Sigmoid colon (tissue), 7 donors: ENCODE results near the gene NHSL2. TPM values are rescaled to one million over a fixed set of nuclear protein-coding genes. Genes with fewer than 3 reads are reported as not detected.
A peak's percentile ranks its signal among the peaks of the same experiment; 100 is the strongest.

Source experiments
- DNase-seq: peaks from one replicate; pipeline ENCODE4 v3.0.0-alpha.2; 2019
- H3K27ac ChIP-seq, 4 donors: fragments of 200-600 bp; sonication (generic); one replicate each; pipeline ENCODE4 v1.5.1; 2016 to 2019; ENCODE audit warnings: mild to moderate bottlenecking in 1 of 4
- H3K27me3 ChIP-seq, 3 donors: fragments of 200-600 bp; sonication (generic); one replicate each; pipeline ENCODE4 v1.5.1; 2019; ENCODE audit warnings: mild to moderate bottlenecking in 1 of 3
- H3K36me3 ChIP-seq, 4 donors: fragments of 200-600 bp; sonication (generic); one replicate each; pipeline ENCODE4 v1.5.1; 2016 to 2019
- H3K4me1 ChIP-seq, 4 donors: fragments of 200-600 bp; sonication (generic); one replicate each; pipeline ENCODE4 v1.5.1; 2017 to 2019
- H3K4me3 ChIP-seq, 4 donors: fragments of 200-600 bp; sonication (generic); one replicate each; pipeline ENCODE4 v1.5.1; 2017 to 2019; ENCODE audit warnings: mild to moderate bottlenecking in 2 of 4, moderate library complexity in 1 of 4
- H3K9me3 ChIP-seq, 4 donors: fragments of 200-600 bp in 3 of 4; sonication (generic) in 3 of 4; one replicate each; pipeline versions ENCODE4 v1.5.1 to v1.6.1; 2013 to 2019
- CTCF ChIP-seq, 4 experiments: fragments of 450-650 bp in 3 of 4; fragments of 200-600 bp in 1 of 4; IDR thresholded peaks; one replicate each; pipeline ENCODE4 v1.5.1; 2016 to 2019; ENCODE audit warnings: antibody characterized with exemption in 4 of 4, mild to moderate bottlenecking in 3 of 4, moderate library complexity in 2 of 4
- EP300 ChIP-seq, 4 donors: sonication (generic); formaldehyde crosslinking; IDR thresholded peaks; one replicate each; pipeline ENCODE4 v1.6.1; 2017; ENCODE audit warnings: antibody characterized with exemption in 4 of 4
- POLR2A ChIP-seq, 2 donors: fragments of 450-650 bp; IDR thresholded peaks; one replicate each; pipeline ENCODE4 v1.6.1; 2016; ENCODE audit warnings: antibody characterized with exemption in 2 of 2, mild to moderate bottlenecking in 2 of 2, moderate library complexity in 2 of 2
- POLR2AphosphoS5 ChIP-seq, 4 donors: sonication (generic); formaldehyde crosslinking; IDR thresholded peaks; one replicate each; pipeline ENCODE4 v1.6.1; 2017; ENCODE audit warnings: antibody characterized with exemption in 4 of 4
- WGBS, 2 donors: extraction: QIAGEN DNeasy Blood & Tissue Kit; methylation state at CpG; one replicate each; pipeline ENCODE4 v1.1.7; 2013; 5-methylcytosine and 5-hydroxymethylcytosine counted together
- intact Hi-C: fragments of 100-400 bp; cut with DNase I; formaldehyde crosslinking; loops from one replicate; pipeline ENCODE4 v1.15.1; 2023
- polyA plus RNA-seq, 3 donors: library from polyadenylated mRNA; stranded (reverse); fragments of 200-250 nt; gene quantifications; one replicate each; pipeline ENCODE4 v1.2.3, GENCODE V29; 2013
- total RNA-seq, 4 donors: library from RNA; depleted of rRNA; stranded (reverse); fragments of >200 nt; gene quantifications; one replicate each; pipeline ENCODE4 v1.1.0, GENCODE V29; 2016
- donor health status: healthy with polysubstance abuse.
- donor health status: Bipolar disorder and iron deficiency.
- donor health status: healthy.

NHSL2 gene
- total and polyA plus RNA-seq, 7 donors = under 0.01 to 21.3 (median 8.1) TPM

GRCh38 chrX:72041871-72042851 is 131.5 kb downstream of the NHSL2 start:
- TF ChIP-seq POLR2AphosphoS5 (IDR thresholded peaks at IDR 0.05) = peak in 3 of 4 donors; percentile 8 to 39 (median 17)
- no peak for TF ChIP-seq CTCF (IDR thresholded peaks at IDR 0.05)
- Histone ChIP-seq H3K36me3 (no peaks in the 10 kb centered on the region), H3K27me3 (peaks cover 0 to 2% (median 0%) of the 10 kb centered on the region in 3 donors), H3K9me3 (no peaks in the 10 kb centered on the region), H3K27ac (peak overlapping the region; percentile 78 to 89 (median 82)), H3K4me3 (no peak overlapping the region), H3K4me1 (peaks cover 0 to 60% (median 40%) of the 10 kb centered on the region in 4 donors)
- intact Hi-C loops = no loop called here
- 76% methylated on average over 13 of the region's 13 CpGs for WGBS, 2 donors
- peak; percentile 68 for DNase-seq

GRCh38 chrX:72042852-72043248 is 132.2 kb downstream of the NHSL2 start:
- no peaks in the 10 kb centered on the region for H3K36me3 ChIP-seq
- 58 to 90% methylated on average over 3 of the region's 3 CpGs for WGBS, 2 donors
- H3K4me3 ChIP-seq = no peak overlapping the region
- intact Hi-C loops = no loop called here
- H3K9me3 ChIP-seq = no peaks in the 10 kb centered on the region
- H3K4me1 ChIP-seq = peaks cover 0 to 60% (median 40%) of the 10 kb centered on the region in 4 donors
- TF ChIP-seq POLR2AphosphoS5 (IDR thresholded peaks at IDR 0.05) (no peak), POLR2A (IDR thresholded peaks at IDR 0.05) (no peak)
- H3K27ac ChIP-seq = peak overlapping the region; percentile 78 to 89 (median 82)
- H3K27me3 ChIP-seq = peaks cover 0 to 2% (median 0%) of the 10 kb centered on the region in 3 donors
- no peak for DNase-seq

- Histone ChIP-seq H3K4me3 (no peak overlapping the region), H3K27ac (peak overlapping the region; percentile 78 to 89 (median 82)), H3K4me1 (peaks cover 0 to 60% (median 40%) of the 10 kb centered on the region in 4 donors), H3K27me3 (peaks cover 0 to 2% (median 0%) of the 10 kb centered on the region in 3 donors), H3K36me3 (no peaks in the 10 kb centered on the region), H3K9me3 (no peaks in the 10 kb centered on the region)
- no peak for TF ChIP-seq EP300 (IDR thresholded peaks at IDR 0.05)
- no peak for TF ChIP-seq POLR2A (IDR thresholded peaks at IDR 0.05)
- TF ChIP-seq POLR2AphosphoS5 (IDR thresholded peaks at IDR 0.05) = no peak
- no peak for TF ChIP-seq CTCF (IDR thresholded peaks at IDR 0.05)
- WGBS, 2 donors = 77 to 84% methylated on average over 4 of the region's 4 CpGs
- intact Hi-C loops = no loop called here
- no peak for DNase-seq
Observed at GRCh38 chrX:72043636-72044035, 133.0 kb downstream of the NHSL2 start.

- Histone ChIP-seq H3K9me3 (no peaks in the 10 kb centered on the region), H3K27me3 (peaks cover 0 to 2% (median 0%) of the 10 kb centered on the region in 3 donors), H3K36me3 (no peaks in the 10 kb centered on the region), H3K27ac (peak overlapping the region; percentile 82 to 90 (median 88)), H3K4me3 (no peak overlapping the region), H3K4me1 (peaks cover 0 to 63% (median 43%) of the 10 kb centered on the region in 4 donors)
- no peak for DNase-seq
- intact Hi-C loops = no loop called here
- TF ChIP-seq POLR2AphosphoS5 (IDR thresholded peaks at IDR 0.05) (no peak), POLR2A (IDR thresholded peaks at IDR 0.05) (no peak), CTCF (IDR thresholded peaks at IDR 0.05) (no peak), EP300 (IDR thresholded peaks at IDR 0.05) (no peak)
- 65 to 79% methylated on average over 4 of the region's 4 CpGs for WGBS, 2 donors
Observed at GRCh38 chrX:72045141-72045540, 134.5 kb downstream of the NHSL2 start.

GRCh38 chrX:72045552-72046277 is 135.1 kb downstream of the NHSL2 start:
- intact Hi-C loops = no loop called here
- peaks cover 0 to 59% (median 38%) of the 10 kb centered on the region in 4 donors for H3K4me1 ChIP-seq
- TF ChIP-seq EP300 (IDR thresholded peaks at IDR 0.05) (no peak), POLR2A (IDR thresholded peaks at IDR 0.05) (no peak), CTCF (IDR thresholded peaks at IDR 0.05) (no peak), POLR2AphosphoS5 (IDR thresholded peaks at IDR 0.05) (no peak)
- H3K4me3 ChIP-seq = no peak overlapping the region
- H3K9me3 ChIP-seq = no peaks in the 10 kb centered on the region
- H3K27me3 ChIP-seq = peaks cover 0 to 2% (median 0%) of the 10 kb centered on the region in 3 donors
- H3K27ac ChIP-seq = peak overlapping the region; percentile 82 to 90 (median 88)
- 80 to 86% methylated on average over 9 of the region's 9 CpGs for WGBS, 2 donors
- H3K36me3 ChIP-seq = no peaks in the 10 kb centered on the region
- DNase-seq = no peak
